ENCODE measurements around the gene SPATA31C1. TPM values are rescaled to one million over a fixed set of nuclear protein-coding genes. Genes with fewer than 3 reads are reported as not detected.
"Not testable (repeated sequence)": the region's sequence is repeated elsewhere in the genome, so short reads cannot be mapped to it uniquely, and the experiment has no call there.

The SPATA31C1 gene
- total and polyA plus RNA-seq, 2 donors (not counting 3 experiments of a cell fraction or from before 2014, with no cell fraction given) = not detected

GRCh38 chr9:87910821-87911220, 6.9 kb upstream of the SPATA31C1 start:
- no peak overlapping the region for H2AFZ ChIP-seq (ENCODE audit: low read depth, low read length)
- BruUV-seq (replicated peaks) = no TSS peak
- H3K27ac ChIP-seq (ENCODE audit: insufficient read depth, low read depth, low read length) = no peak overlapping the region
- no peaks in the 10 kb centered on the region for H3K27me3 ChIP-seq (ENCODE audit: control insufficient read depth in 2 of 2, insufficient read depth in 2 of 2, low read length in 2 of 2)
- ChIA-PET CTCF (no interaction called here), POLR2A (no interaction called here)
- H3K9ac ChIP-seq (replicated peaks; ENCODE audit: extremely low read depth, insufficient read depth, low read length) = no peak overlapping the region
- H3K36me3 ChIP-seq (ENCODE audit: control insufficient read depth in 2 of 2, extremely low read depth in 1 of 2, insufficient read depth in 2 of 2, low read length in 2 of 2) = no peaks in the 10 kb centered on the region
- no peak for FAIRE-seq
- no peak for DNase-seq (ENCODE audit: low read depth, low spot score)
- dilution Hi-C loops (cut with MboI; ENCODE audit: extremely low pct_ligation_motif_present, low sequenced_read_pairs) = no loop called here
- no peaks in the 10 kb centered on the region for H3K79me2 ChIP-seq (ENCODE audit: control insufficient read depth, insufficient read depth, low read length)
- H3K4me2 ChIP-seq (ENCODE audit: insufficient read depth, low read length) = no peak overlapping the region
- H3K4me3 ChIP-seq (replicated peaks in 1 of 3; ENCODE audit: insufficient read depth in 1 of 3, low read depth in 1 of 3, low read length in 3 of 3) = no peak overlapping the region
- intact Hi-C loops (cut with micrococcal nuclease) = no loop called here
- no peaks in the 10 kb centered on the region for H3K4me1 ChIP-seq (ENCODE audit: control insufficient read depth, extremely low read depth, insufficient read depth, low read length)
- no peaks in the 10 kb centered on the region for H4K20me1 ChIP-seq (replicated peaks; ENCODE audit: control insufficient read depth, extremely low read depth, insufficient read depth, low read length)
- no peak for TF ChIP-seq CTCF (IDR thresholded peaks at IDR 0.05; ENCODE audit: extremely low read depth in 1 of 2, insufficient read depth in 1 of 2, low read depth in 1 of 2, low read length in 2 of 2)
- no peak for TF ChIP-seq EZH2 (IDR thresholded peaks at IDR 0.05; ENCODE audit: borderline replicate concordance, low read depth, low read length, severe bottlenecking)
- TF ChIP-seq POLR2A (IDR thresholded peaks at IDR 0.05; ENCODE audit: low read depth, low read length) = no peak
- no peak for TF ChIP-seq JUN (IDR thresholded peaks at IDR 0.05; ENCODE audit: borderline replicate concordance, insufficient read depth, insufficient read length, low read depth)
- TF ChIP-seq GATA2 (IDR thresholded peaks at IDR 0.05; ENCODE audit: insufficient read depth, insufficient read length, low read depth, low read length) = no peak
- TF ChIP-seq FOS (IDR thresholded peaks at IDR 0.05; ENCODE audit: borderline replicate concordance, insufficient read depth, low read length) = no peak
- TF ChIP-seq MAX (IDR thresholded peaks at IDR 0.05; ENCODE audit: insufficient read depth, insufficient read length) = no peak
- no peak for TF ChIP-seq POLR2AphosphoS5 (IDR thresholded peaks at IDR 0.05; ENCODE audit: insufficient read depth, low read depth, low read length)
- no peak for TF ChIP-seq MYC (IDR thresholded peaks at IDR 0.05; ENCODE audit: low read depth, low read length)
- H3K9me1 ChIP-seq (replicated peaks; ENCODE audit: control insufficient read depth, extremely low read depth, insufficient read depth, low read length) = no peaks in the 10 kb centered on the region
- H3K9me3 ChIP-seq (replicated peaks; ENCODE audit: control insufficient read depth, insufficient read depth, low read length) = no peaks in the 10 kb centered on the region

DNA sequence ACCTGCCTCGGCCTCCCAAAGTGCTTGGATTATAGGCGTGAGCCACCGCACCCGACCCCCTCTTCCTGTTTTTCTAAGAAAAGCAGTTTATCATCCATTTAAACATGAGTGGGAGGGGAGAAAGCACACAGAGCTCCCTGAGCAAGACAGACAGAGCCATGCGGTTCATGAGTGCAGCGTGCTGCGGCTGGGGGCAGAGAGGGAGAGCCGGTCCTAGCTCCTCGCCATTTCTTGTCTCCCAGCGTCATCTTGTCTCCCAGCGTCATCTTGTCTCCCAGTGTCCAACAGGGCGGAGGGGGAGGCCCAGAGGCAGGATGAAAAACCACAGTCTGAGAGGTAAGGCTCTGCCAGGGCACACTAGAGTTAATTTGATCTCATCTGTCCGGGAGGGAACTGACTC, 1.3 kb downstream of the SPATA31C1 start:
- H3K27ac ChIP-seq (ENCODE audit: insufficient read depth, low read depth, low read length); dilution Hi-C loops (cut with MboI; ENCODE audit: extremely low pct_ligation_motif_present, low sequenced_read_pairs); H4K20me1 ChIP-seq (replicated peaks; ENCODE audit: control insufficient read depth, extremely low read depth, insufficient read depth, low read length); H2AFZ ChIP-seq (ENCODE audit: low read depth, low read length); BruUV-seq (replicated peaks); H3K79me2 ChIP-seq (ENCODE audit: control insufficient read depth, insufficient read depth, low read length); H3K27me3 ChIP-seq (ENCODE audit: control insufficient read depth in 2 of 2, insufficient read depth in 2 of 2, low read length in 2 of 2); H3K4me1 ChIP-seq (ENCODE audit: control insufficient read depth, extremely low read depth, insufficient read depth, low read length); H3K4me2 ChIP-seq (ENCODE audit: insufficient read depth, low read length); FAIRE-seq; H3K9me3 ChIP-seq (replicated peaks; ENCODE audit: control insufficient read depth, insufficient read depth, low read length); H3K4me3 ChIP-seq (replicated peaks in 1 of 3; ENCODE audit: insufficient read depth in 1 of 3, low read depth in 1 of 3, low read length in 3 of 3); H3K36me3 ChIP-seq (ENCODE audit: control insufficient read depth in 2 of 2, extremely low read depth in 1 of 2, insufficient read depth in 2 of 2, low read length in 2 of 2); H3K9me1 ChIP-seq (replicated peaks; ENCODE audit: control insufficient read depth, extremely low read depth, insufficient read depth, low read length); POLR2A ChIA-PET; DNase-seq (ENCODE audit: low read depth, low spot score); CTCF ChIA-PET; intact Hi-C loops (cut with micrococcal nuclease); H3K9ac ChIP-seq (replicated peaks; ENCODE audit: extremely low read depth, insufficient read depth, low read length): not testable (repeated sequence)

DNA sequence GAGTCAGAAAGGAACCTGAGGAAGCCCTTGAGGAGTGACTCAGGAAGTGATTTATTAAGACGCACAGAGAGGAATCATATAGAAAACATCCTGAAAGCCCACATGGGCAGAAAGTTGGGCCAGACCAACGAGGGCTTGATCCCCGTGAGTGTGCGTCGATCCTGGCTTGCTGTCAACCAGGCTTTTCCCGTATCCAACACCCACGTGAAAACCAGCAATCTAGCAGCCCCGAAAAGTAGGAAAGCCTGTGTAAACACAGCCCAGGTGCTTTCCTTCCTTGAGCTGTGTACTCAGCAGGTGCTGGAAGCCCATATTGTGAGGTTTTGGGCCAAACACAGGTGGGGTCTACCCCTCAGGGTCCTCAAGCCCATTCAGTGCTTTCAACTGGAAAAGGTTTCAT, 3.8 kb downstream of the SPATA31C1 start:
- FAIRE-seq; H3K36me3 ChIP-seq (ENCODE audit: control insufficient read depth in 2 of 2, extremely low read depth in 1 of 2, insufficient read depth in 2 of 2, low read length in 2 of 2); H3K4me1 ChIP-seq (ENCODE audit: control insufficient read depth, extremely low read depth, insufficient read depth, low read length); CTCF ChIA-PET; H3K9me1 ChIP-seq (replicated peaks; ENCODE audit: control insufficient read depth, extremely low read depth, insufficient read depth, low read length); H3K27me3 ChIP-seq (ENCODE audit: control insufficient read depth in 2 of 2, insufficient read depth in 2 of 2, low read length in 2 of 2); H3K79me2 ChIP-seq (ENCODE audit: control insufficient read depth, insufficient read depth, low read length); H3K9ac ChIP-seq (replicated peaks; ENCODE audit: extremely low read depth, insufficient read depth, low read length); H3K27ac ChIP-seq (ENCODE audit: insufficient read depth, low read depth, low read length); H4K20me1 ChIP-seq (replicated peaks; ENCODE audit: control insufficient read depth, extremely low read depth, insufficient read depth, low read length); BruUV-seq (replicated peaks); DNase-seq (ENCODE audit: low read depth, low spot score); H3K4me2 ChIP-seq (ENCODE audit: insufficient read depth, low read length); POLR2A ChIA-PET; H3K4me3 ChIP-seq (replicated peaks in 1 of 3; ENCODE audit: insufficient read depth in 1 of 3, low read depth in 1 of 3, low read length in 3 of 3); dilution Hi-C loops (cut with MboI; ENCODE audit: extremely low pct_ligation_motif_present, low sequenced_read_pairs); intact Hi-C loops (cut with micrococcal nuclease); H2AFZ ChIP-seq (ENCODE audit: low read depth, low read length); H3K9me3 ChIP-seq (replicated peaks; ENCODE audit: control insufficient read depth, insufficient read depth, low read length): not testable (repeated sequence)
